Endothelial cell of hepatic sinusoid (primary cell): Measurements from ENCODE around the gene IFNGR1.
"Not testable (repeated sequence)": the region's sequence is repeated elsewhere in the genome, so short reads cannot be mapped to it uniquely, and the experiment has no call there.

Source experiments
- in situ Hi-C: cut with HindIII; loops from 2 replicates; pipeline ENCODE4 v1.10.0; 2017; ENCODE audit warnings: low sequenced_read_pairs

IFNGR1 gene

DNA sequence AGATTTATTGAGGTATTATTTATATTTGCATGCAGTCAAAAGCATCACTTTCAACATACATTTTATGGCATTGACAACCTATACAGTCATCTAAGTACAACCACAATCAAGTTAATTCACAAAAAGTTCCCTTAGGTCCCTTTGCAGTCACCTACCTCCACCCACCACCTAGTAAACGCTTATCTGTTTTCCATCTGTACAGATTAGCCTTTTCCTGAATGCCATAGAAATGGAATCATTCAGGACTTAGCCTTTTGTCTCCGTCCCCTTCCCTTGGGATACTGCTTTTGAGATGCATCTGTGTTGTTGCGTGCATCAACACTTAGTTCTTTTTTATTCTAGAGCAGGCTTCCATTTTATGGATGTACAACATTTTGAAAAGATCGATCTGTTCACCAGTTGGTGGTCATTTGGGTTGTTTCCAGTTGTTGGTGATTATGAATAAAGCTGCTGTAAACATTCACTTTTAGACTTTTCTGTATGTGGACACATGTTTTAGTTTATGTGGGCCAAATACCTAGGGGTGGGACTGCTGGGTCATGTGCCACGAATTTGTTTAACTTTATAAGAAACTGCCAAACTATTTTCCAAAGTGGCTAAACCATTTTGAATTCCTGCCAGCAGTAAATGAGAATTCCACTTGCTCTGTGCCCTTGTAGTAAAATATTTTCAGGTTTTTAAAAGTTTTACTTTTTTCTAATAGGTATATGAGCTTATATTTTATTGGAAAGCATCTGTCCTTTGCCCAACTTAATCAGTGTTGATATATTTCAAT, 17.6 kb upstream of the IFNGR1 start:
- in situ Hi-C loops, result no loop called here

DNA sequence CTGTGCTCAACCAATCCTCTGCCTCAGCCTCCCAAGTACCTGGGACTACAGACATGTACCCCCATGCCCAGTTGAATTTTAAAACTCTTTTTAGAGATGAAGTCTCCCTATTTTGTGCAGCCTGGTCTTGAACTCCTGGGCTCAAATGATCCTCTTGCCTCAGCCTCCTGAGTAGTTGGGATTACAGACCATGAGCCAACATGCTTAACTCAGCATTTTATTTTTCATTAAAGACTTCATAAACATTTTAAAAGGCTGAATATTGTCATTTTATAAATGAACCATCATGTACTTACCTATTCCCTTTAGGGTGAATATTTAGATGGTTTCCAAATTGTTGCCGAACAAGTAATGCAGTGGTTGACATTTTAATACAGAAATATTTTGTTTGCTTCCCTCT, 16.5 kb upstream of the IFNGR1 start:
- in situ Hi-C loops, result no loop called here

GRCh38 chr6:137233911-137234863, 15.0 kb upstream of the IFNGR1 start:
- in situ Hi-C loops, result no loop called here

DNA sequence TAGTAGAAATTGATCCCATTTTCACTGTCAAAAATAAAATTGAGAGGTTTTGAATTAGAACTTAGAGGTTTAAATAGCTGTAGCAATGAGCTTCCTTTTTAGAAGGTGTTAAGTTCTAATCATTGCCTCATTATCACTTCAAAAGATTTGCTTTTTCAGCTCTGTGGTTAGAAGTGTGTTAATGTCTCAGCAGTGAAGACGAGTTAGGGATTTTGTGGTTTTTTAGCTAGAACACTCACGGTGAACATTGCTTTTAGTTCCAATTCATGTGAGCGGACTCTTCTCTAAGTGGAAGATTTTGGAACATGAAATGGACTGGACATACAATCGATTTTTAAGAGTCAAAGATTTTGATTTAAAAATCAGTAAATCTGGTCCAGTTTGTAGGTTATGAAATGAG, 12.7 kb upstream of the IFNGR1 start:
- in situ Hi-C loops, result no loop called here

DNA sequence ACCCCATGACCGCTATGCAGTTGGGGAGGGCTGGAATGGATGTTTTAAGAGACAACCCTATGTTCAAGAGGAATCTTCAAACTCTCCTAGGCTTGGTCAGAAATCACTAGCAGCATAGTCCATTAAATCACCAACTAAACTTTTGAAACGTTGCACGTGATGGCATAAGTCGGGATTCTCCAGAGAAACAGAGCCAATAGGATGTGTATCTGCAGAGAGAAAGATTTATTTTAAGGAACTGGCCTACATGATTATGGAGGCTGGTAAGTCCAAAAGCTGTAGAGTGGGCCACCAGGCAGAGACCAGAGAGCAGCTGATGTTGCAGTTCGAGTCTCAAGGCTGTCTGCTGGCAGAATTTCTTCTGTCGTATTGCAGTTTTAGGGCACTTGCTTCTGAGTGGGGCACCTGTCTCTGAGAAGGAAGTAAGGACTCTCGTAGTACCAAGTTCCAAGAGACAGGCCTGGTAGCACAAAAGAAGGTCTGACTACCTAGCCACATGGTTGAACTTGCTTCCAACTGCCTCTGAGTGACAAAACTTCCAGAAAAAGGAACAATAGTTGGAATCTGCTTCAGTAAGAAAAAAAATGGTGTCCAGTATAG, 11.9 kb upstream of the IFNGR1 start:
- in situ Hi-C loops, result no loop called here

GRCh38 chr6:137230547-137230946, 11.4 kb upstream of the IFNGR1 start:
- in situ Hi-C loops, result no loop called here

DNA sequence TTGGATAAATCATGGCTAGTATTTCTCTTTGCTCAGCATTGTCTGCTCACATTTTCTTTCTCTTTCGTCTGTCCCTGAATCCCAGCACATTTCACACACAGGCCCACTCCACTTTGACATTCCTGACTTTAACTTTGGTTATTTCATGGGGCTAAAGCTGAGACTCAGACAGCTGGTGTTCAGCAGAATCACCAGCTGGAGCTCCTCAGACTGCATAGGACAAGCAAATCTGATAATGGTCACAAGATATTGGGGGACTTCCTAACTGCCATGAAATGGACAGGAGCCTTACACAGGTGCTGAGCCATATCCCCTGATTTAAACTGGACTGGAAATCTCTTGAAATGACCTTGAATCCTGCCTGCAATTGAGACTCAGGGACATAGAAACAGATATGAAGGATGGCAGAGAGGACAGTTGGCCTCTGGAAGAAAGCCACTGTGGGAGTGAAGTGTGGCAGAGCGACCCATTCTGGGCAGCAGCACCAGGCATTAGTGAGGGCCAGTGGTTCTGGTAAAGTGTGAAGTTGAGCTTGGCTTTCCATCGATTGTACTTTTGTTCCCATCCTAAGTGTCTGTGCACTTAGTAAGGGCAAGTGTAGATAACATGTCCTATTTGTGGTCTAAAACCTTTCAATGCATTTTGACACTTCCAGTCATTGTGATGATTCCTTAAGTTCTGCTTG, 10.0 kb upstream of the IFNGR1 start:
- in situ Hi-C loops, result no loop called here

- in situ Hi-C loops, result no loop called here
Observed at GRCh38 chr6:137227871-137228302, 8.7 kb upstream of the IFNGR1 start.

GRCh38 chr6:137226697-137227096, 7.5 kb upstream of the IFNGR1 start:
- in situ Hi-C loops, result no loop called here

DNA sequence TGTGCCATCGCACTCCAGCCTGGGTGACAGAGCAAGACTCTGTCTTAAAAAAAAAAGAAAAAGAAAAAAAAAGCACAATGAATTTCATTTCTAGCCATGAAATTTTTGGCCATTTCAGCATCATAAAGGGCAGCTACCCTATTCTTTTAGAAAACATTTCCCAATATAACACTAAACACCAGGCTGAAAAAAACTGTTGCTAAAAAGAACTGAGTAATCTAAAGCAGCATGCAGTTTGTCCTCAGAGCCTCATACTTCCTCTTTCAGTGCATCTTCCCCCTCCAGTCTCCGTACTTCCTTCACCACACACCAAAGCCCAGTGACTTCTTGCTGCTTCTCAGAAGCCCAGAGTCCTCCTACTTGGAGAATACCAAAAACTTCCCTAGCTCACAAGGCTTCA, 5.6 kb upstream of the IFNGR1 start:
- in situ Hi-C loops, result no loop called here

DNA sequence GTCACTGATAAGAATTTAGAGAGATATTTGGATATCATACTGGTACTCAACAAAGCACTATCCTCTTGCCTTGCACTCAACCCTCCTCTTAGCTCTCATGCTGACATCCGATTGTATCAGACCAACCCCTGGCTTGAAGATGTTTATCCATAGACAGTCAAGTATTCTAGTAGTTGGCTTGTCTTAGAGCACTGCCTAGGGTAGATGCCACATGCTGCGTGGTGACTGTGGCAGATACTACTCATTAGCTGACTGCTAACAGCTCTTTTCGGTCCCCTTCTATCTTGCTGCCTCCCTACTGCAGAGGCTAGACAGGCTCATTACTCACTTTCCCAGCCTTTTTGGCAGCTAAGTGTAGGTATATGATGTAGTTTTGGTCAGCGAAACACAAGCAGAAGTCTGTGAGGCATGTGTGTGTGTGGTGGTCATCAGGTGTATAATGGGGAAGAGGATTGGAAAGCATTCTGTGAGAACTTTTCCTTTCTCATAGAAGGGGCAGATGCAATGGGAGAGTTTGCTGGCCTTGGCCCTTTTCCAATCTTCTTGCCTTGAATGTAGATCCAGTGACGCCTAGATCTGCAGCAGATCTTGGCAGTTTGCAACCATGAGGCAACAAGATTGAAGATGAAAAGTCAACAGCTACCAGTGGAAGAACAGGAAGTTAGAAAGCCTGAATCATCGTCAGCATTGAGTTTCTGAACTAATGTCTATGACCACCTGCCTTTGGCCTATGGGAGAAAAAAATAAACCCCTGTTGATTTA, 4.4 kb upstream of the IFNGR1 start:
- in situ Hi-C loops, result no loop called here

GRCh38 chr6:137222381-137222780, 3.2 kb upstream of the IFNGR1 start:
- in situ Hi-C loops, result no loop called here

GRCh38 chr6:137219664-137220252, 573 bp upstream of the IFNGR1 start:
- in situ Hi-C loops, result no loop called here

DNA sequence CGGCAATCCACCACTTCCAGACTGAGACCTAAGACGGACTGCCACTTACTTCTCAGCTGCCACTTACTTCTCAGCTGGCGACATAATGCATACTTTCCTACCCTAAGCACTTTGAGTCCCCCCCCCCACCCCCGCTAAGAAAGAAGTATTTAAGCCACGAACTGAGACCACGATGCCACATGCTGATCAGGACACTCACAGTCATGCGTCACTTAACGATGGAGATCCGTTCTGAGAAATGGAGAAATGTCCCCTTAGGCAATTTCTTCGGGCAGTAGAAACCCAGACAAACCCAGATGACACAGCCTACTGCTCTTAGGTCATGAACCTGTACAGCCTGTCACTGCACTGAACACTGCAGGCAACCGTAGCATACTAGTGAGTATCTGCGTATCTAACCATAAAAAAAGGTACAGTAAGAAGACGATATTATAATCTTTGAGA, 690 bp downstream of the IFNGR1 start:
- in situ Hi-C loops, result no loop called here

- in situ Hi-C loops, result no loop called here
Observed at GRCh38 chr6:137217801-137218472, 1.2 kb downstream of the IFNGR1 start.

- in situ Hi-C loops, result no loop called here
Observed at GRCh38 chr6:137216875-137217553, 2.2 kb downstream of the IFNGR1 start.

GRCh38 chr6:137216106-137216505, 3.1 kb downstream of the IFNGR1 start:
- in situ Hi-C loops, result no loop called here

DNA sequence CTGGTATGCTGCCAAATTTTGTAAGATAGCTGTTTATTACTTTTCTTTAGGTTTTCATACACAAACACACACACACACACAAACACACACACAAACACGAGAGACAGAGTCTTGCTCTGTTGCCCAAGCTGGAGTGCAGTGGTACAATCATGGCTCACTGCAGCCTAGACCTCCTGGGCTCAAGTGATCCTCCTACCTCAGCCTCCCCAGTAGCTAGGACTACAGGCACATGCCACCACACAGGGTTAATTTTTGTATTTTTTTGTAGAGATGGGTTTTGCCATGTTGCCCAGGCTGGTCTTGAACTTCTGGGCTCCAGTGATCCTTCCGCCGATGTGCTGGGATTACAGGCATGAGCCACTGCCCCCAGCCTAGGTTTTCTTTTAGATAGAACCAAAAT, 3.6 kb downstream of the IFNGR1 start:
- in situ Hi-C loops, result not testable (repeated sequence)

DNA sequence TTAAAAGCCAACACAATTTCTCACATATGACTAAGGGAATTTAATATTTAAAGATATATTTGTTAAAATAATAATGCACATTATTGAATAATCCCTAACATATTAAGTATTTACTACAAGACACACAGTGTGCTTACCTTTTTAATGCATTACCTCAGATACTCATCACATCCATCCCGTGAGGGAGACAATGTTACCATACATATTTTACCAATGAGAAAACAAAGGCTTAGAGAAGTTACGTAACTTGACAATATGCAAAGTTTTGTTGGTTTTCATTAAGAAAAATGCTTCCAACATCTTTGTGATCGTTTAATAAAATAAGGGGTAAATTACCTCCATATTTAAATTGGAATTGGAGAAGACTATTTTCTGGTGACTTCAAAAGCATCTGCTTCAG, 4.3 kb downstream of the IFNGR1 start:
- in situ Hi-C loops, result no loop called here
